GM23338 (cell line): ENCODE results near the gene CUEDC2.

Source experiments
- EZH2 ChIP-seq: fragments of 200-600 bp; sonication (generic); IDR thresholded peaks from one replicate; pipeline ENCODE4 v1.8.0; 2017; ENCODE audit warnings: antibody characterized with exemption, mild to moderate bottlenecking, low read depth; ENCODE audit not compliant: unreplicated experiment
- EZH2phosphoT487 ChIP-seq: fragments of 200-600 bp; sonication (generic); IDR thresholded peaks from one replicate; pipeline ENCODE4 v1.8.1; 2018; ENCODE audit warnings: antibody characterized with exemption; ENCODE audit not compliant: unreplicated experiment
- POLR2AphosphoS5 ChIP-seq: IDR thresholded peaks from 2 replicates; pipeline ENCODE4 v1.6.1; 2016; ENCODE audit warnings: antibody characterized with exemption, low read depth
- STAT1 ChIP-seq: IDR thresholded peaks from one replicate; pipeline ENCODE4 v1.6.1; 2016; ENCODE audit warnings: antibody characterized with exemption; ENCODE audit not compliant: unreplicated experiment
- ZNF114 ChIP-seq: fragments of 250-450 bp; sonication (Bioruptor Pico); IDR thresholded peaks from 2 replicates; pipeline ENCODE4 v1.5.0; 2020; ENCODE audit warnings: mild to moderate bottlenecking, moderate library complexity
- TF ChIP-seq, protein P1 (sequence below), 2 experiments: fragments of 200-600 bp in 1 of 2; sonication (generic) in 1 of 2; conservative IDR thresholded peaks; 2 replicates each; pipeline versions ENCODE4 v1.5.1 to v1.6.1; 2016 to 2017; ENCODE audit warnings: antibody characterized with exemption in 2 of 2, low read depth in 2 of 2, mild to moderate bottlenecking in 2 of 2, moderate library complexity in 1 of 2
- TF ChIP-seq, protein P2 (sequence below): IDR thresholded peaks from one replicate; pipeline ENCODE4 v1.6.1; 2018; ENCODE audit warnings: antibody characterized with exemption; ENCODE audit not compliant: unreplicated experiment

DNA sequence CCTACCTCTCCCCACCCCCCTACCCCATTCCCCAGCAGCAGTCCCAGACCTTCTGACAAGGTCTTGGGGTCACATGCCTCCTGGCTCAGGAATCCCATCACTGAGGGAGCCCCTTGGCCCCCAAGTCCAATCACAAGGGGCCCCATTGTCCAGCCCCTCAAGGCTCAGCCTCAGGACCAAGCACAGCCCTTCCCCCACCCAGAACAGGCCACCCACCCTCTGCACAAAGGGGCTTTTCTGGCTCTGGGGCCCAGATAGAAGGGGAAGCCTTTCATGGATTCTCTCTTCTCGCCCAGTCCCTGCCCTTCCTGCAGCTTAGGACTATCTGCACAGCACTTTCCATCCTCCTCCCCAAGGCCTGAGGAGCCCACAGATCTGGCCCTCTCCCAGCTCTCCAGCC, 6.9 kb downstream of the CUEDC2 start:
- TF ChIP-seq, protein P1, sequence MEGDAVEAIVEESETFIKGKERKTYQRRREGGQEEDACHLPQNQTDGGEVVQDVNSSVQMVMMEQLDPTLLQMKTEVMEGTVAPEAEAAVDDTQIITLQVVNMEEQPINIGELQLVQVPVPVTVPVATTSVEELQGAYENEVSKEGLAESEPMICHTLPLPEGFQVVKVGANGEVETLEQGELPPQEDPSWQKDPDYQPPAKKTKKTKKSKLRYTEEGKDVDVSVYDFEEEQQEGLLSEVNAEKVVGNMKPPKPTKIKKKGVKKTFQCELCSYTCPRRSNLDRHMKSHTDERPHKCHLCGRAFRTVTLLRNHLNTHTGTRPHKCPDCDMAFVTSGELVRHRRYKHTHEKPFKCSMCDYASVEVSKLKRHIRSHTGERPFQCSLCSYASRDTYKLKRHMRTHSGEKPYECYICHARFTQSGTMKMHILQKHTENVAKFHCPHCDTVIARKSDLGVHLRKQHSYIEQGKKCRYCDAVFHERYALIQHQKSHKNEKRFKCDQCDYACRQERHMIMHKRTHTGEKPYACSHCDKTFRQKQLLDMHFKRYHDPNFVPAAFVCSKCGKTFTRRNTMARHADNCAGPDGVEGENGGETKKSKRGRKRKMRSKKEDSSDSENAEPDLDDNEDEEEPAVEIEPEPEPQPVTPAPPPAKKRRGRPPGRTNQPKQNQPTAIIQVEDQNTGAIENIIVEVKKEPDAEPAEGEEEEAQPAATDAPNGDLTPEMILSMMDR (conservative IDR thresholded peaks at IDR 0.05; ENCODE audit: low read depth in 2 of 2) = no peak
- TF ChIP-seq POLR2AphosphoS5 (no peak), EZH2 (no peak), STAT1 (no peak), EZH2phosphoT487 (no peak), ZNF114 (CRISPR knock-in tag) (no peak)
- TF ChIP-seq, protein P2, sequence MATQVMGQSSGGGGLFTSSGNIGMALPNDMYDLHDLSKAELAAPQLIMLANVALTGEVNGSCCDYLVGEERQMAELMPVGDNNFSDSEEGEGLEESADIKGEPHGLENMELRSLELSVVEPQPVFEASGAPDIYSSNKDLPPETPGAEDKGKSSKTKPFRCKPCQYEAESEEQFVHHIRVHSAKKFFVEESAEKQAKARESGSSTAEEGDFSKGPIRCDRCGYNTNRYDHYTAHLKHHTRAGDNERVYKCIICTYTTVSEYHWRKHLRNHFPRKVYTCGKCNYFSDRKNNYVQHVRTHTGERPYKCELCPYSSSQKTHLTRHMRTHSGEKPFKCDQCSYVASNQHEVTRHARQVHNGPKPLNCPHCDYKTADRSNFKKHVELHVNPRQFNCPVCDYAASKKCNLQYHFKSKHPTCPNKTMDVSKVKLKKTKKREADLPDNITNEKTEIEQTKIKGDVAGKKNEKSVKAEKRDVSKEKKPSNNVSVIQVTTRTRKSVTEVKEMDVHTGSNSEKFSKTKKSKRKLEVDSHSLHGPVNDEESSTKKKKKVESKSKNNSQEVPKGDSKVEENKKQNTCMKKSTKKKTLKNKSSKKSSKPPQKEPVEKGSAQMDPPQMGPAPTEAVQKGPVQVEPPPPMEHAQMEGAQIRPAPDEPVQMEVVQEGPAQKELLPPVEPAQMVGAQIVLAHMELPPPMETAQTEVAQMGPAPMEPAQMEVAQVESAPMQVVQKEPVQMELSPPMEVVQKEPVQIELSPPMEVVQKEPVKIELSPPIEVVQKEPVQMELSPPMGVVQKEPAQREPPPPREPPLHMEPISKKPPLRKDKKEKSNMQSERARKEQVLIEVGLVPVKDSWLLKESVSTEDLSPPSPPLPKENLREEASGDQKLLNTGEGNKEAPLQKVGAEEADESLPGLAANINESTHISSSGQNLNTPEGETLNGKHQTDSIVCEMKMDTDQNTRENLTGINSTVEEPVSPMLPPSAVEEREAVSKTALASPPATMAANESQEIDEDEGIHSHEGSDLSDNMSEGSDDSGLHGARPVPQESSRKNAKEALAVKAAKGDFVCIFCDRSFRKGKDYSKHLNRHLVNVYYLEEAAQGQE = no peak
